ENCODE results near the gene TFF1.

DNA sequence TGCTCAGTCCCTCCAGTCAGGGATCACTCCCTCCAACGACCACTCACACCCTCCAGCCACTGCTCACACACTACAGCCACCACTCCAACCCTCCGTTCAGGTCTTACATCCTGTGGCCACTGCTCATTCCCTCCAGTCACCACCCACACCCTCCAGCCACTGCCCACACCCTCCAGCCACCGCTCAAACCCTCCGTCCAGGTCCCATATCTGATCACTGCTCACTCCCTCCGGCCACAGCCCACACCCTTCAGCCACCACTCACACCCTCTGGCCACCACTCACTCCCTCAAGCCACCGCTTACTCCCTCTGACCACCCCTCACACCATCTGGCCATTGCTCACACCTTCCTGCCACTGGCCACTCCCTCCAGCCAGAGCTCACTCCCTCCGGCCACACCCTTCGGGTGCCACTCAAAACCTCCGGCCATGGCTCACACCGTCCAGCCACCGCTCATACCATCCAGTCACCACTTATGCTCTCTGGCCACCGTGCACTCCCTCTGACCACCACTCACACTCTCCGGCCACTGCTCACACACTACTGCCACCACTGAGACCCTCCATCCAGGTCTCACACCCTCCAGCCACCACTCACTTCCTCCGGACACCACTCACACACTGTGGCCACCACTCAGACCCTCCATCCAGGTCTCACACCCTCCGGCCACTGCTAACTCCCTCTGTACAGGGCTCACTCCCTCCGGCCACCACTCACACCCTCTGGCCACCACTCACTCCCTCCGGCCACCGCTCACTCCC, 4.7 kb upstream of the TFF1 start:
- no peak for TF ChIP-seq EZH2 (IDR thresholded peaks at IDR 0.05; ENCODE audit: borderline replicate concordance, low read length)
- TF ChIP-seq, protein P1, sequence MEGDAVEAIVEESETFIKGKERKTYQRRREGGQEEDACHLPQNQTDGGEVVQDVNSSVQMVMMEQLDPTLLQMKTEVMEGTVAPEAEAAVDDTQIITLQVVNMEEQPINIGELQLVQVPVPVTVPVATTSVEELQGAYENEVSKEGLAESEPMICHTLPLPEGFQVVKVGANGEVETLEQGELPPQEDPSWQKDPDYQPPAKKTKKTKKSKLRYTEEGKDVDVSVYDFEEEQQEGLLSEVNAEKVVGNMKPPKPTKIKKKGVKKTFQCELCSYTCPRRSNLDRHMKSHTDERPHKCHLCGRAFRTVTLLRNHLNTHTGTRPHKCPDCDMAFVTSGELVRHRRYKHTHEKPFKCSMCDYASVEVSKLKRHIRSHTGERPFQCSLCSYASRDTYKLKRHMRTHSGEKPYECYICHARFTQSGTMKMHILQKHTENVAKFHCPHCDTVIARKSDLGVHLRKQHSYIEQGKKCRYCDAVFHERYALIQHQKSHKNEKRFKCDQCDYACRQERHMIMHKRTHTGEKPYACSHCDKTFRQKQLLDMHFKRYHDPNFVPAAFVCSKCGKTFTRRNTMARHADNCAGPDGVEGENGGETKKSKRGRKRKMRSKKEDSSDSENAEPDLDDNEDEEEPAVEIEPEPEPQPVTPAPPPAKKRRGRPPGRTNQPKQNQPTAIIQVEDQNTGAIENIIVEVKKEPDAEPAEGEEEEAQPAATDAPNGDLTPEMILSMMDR (conservative IDR thresholded peaks at IDR 0.05 in 1 of 2, IDR thresholded peaks at IDR 0.05 in 1 of 2; ENCODE audit: extremely low read depth in 1 of 2, insufficient read depth in 1 of 2, low read depth in 1 of 2, low read length in 2 of 2): no peak

Measured in mammary epithelial cell (primary cell).